Activated CD4-positive, alpha-beta T cell treated with anti-CD3 and anti-CD28 coated beads, Interleukin-10, Interleukin-2, amounts not matched to agents 100 ng/mL and 50 ng/mL, durations not matched to agents 16 hours and 8 hours (primary cell): ENCODE measurements around the gene ZBTB6.
"Not testable (repeated sequence)": the region's sequence is repeated elsewhere in the genome, so short reads cannot be mapped to it uniquely, and the experiment has no call there.

Experiments used
- DNase-seq: peaks from one replicate; pipeline ENCODE4 v3.0.0-alpha.2; 2020

ZBTB6 gene

DNA sequence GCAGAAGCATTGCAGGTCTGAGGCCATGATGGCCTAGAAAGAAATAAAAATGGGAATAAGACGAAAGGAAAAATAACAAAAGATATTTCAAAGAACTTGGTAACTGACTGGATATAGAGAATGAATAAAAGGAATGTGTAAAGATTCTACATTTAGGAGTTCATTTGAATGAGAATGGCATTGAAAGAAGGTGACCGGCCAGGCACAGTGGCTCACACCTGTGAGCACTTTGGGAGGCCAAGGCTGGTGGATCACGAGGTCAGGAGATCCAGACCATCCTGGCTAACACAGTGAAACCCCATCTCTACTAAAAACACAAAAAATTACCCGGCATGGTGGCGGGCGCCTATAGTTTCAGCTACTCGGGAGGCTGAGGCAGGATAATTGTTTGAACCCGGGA is 9.6 kb upstream of the ZBTB6 start:
- DNase-seq, result no peak

DNA sequence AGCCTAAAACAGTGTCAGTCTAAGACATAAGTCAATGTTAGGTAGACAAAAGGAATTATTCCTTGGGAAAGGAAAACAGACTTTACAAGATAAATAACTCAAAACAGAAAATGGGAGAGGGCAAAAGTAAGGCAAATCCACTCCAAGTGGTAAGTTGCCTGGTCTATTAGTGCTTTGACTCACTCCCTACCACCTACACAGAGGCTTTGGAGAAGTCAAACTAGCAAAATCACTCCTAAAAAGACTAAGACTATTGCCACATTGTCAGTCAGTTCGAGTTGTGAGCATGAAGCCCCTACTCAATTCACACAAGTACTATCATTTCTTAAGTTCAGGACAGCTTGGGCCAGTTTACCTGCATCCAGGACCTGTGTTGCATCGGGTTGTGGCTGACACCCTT is 5.2 kb upstream of the ZBTB6 start:
- DNase-seq, result no peak

DNA sequence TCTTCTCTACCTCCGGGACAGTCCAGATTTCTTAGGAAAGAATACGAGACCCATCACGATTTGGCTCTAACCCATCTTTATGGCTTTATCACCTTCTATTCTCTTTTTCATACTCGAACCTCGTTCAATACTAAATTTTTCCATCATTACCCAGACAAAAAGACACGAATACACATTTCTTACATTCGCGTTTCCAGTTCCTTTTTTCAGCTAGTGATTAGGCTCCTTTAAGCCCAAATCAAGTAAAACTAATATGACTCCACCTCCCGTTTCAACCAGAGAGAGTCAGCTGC is 506 bp downstream of the ZBTB6 start:
- DNase-seq, result no peak

DNA sequence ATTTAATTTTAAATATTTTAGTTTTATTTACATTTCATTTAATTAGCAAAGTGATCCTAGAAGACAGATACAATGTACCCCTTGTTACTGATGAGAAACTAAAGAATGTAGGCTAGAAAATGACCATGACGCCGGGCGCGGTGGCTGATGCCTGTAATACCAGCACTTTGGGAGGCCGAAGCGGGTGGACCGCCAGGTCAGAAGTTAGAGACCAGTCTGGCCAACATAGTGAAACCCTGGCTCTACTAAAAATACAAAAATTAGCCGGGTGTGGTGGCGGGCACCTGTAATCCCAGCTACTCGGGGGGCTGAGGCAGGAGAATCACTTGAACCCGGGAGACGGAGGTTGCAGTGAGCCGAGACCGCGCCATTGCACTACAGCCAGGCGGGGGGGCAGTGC is 7.0 kb downstream of the ZBTB6 start:
- not testable (repeated sequence) for DNase-seq

DNA sequence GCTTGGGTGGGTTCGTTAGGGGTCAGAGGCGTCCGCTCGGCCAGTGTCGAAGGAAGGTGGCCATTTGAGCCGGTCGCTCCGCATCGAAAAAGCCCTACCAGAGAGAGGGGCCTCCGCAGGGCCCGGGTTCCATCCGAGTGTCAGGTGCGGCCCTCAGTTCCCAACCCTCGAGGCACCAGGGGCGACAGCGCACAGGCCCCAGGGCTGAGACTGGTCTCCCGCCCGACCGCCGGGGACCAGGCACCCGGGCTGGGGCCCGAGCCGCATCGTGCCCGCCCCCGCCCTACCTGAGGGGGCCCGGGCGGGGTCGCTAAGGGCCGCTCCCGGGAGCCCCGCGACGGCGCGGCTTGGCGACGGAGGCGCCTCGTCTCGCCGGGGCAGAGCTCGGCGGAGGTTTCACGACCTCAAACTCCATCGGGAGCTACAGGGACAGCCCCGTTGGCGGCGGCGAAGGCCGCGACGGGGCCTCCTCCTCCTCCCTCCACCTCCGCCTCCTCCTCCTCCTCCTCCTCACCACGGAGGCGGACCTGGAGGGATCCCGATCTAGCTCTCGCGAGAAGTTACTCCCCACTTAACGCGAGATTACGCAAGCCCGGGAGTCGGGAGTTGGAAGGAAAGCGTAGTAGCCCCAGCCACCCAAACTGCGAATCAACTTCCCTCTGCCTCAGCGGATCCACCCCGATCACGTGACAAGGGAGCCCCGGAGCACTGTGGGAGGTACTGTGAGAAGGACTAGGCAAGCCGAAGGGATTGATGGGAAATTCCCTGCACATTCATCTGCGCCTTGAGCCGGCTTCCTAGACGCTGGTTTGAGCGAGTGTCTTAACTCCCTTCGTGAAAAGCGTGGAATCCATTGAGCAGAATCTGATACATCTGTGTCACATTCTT is 8.1 kb downstream of the ZBTB6 start, which contains the start of gene RC3H2:
RC3H2 (minus strand) TSS at position 537 of the 888 bp plus-strand sequence. CDS start 7,850 bp downstream, outside the sequence.
- peak; percentile 99 for DNase-seq

DNA sequence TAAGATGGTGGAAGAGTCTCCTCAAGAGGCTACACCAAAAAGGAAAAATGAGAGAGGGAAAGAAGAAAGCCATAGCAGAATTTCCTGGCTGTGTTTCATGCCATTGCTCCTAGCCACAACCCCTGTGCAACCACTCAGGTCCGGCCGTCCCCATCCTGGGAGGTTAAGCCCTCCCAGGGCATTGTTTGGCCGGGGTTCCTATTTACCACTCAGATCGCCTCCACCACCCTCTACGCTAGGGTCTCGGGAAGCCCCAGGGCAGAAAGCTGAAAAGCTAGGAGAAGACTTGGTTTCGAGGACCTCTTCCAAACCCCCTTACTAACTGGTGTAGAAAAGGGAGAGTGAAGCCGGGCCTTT is 8.7 kb downstream of the ZBTB6 start:
- peak; percentile 51 for DNase-seq

DNA sequence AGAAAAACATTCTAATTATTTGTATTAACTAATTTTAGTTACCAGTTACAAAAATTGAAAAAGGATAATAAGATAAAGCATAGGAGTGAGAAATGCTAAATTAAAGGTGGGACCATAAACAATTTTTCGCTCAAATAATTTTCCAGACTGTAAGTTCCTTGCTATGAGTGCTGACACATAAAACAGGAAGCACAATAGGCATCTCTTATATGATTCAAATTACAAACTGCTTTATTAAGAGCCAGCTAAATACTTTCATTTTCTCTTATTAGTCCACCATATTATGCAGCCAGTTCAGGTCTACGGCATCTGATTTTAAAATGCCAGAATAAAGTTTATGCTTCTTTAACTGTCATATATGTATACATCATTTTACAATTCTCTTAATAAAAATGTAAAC is 12.3 kb downstream of the ZBTB6 start:
- DNase-seq, result peak; percentile 31

DNA sequence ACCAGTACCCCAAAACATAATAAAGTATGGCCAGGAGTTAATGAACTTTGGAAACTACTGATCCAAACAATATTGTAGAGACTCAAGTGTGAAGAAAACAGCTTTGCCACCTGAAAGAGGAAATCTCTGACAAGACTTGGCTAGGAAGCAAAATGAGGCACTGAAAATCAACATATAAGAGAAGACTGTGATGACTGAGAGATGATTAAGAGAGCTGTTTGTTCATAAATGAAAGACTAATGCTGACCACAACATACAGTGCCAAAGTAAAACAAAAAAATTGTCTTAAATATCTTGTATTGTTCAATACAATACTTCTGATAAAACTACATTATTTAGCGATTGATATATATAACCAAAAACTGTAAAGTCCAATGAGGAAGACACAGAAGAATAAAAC is 15.2 kb downstream of the ZBTB6 start:
- no peak for DNase-seq

DNA sequence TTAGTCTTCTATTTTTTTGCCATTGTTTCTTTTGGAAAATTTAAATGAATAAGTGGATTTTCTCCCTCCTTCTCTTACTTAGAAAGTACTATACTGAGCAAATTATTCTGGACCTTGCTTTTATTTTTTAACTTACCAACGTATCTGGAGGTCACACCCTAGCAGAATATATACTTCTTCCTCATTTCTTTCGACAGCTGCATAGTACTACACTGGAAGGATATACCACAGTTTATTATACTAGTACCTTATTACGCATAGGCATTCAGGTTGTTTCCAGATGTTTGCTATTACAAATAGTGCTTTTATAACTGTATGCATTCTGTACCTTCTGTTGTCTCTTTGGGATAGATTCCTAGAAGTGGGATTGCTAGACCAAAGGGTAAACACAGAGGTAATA is 24.6 kb downstream of the ZBTB6 start:
- no peak for DNase-seq

DNA sequence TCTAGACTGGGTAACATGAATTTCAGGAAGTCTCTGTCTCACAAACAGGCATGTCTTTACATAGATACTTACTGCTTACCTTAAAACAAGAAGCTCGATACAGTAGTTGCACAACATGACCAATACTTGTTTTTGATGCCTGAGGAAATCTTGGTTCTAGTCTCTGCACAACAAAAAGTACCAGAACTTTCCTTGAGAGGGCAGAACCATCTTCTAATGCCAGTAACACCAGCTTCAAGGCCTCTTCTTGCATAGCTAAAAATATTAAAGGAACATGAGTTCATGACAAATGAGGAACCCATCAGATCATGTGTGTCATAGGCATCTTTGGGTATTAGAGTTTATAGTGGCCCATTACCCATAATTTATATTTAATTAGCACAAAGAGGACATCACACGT is 30.0 kb downstream of the ZBTB6 start:
- DNase-seq, result no peak

DNA sequence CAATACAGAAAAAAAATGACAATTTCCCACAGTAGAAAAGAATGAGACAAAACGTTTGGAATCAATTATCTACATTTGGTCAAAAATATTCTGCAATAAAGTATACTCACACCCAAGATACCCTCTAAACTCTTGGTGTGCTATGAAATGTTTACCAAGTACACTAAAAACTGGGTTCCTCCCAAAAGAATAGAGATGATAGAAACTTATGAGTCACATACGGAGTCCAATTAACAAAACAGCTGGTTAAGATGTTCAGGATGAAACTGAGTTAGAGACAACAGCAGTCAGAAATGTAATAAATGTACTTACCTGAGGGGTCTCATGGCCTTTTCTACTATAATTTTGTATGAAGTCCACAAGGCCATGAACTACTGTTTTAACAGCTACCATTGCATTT is 33.7 kb downstream of the ZBTB6 start:
- no peak for DNase-seq

DNA sequence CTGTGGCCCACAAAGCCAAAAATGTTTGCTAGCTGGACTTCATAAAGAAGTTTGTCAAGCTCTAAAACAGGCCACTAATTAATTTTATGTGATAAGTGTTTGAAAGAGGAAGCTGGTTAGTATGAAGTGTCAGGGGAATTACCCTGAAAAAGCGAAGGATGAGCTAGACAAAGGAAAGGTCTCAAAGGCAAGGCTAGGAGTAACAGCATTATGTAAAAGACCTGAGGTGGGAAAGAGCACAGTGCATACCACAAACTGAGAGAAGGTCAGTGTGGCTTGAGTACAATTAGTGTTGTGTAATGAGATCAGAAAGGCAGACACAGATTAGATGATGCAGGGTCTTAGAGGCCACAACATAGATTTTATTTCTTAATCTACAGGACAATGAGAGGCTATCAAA is 37.6 kb downstream of the ZBTB6 start:
- no peak for DNase-seq

DNA sequence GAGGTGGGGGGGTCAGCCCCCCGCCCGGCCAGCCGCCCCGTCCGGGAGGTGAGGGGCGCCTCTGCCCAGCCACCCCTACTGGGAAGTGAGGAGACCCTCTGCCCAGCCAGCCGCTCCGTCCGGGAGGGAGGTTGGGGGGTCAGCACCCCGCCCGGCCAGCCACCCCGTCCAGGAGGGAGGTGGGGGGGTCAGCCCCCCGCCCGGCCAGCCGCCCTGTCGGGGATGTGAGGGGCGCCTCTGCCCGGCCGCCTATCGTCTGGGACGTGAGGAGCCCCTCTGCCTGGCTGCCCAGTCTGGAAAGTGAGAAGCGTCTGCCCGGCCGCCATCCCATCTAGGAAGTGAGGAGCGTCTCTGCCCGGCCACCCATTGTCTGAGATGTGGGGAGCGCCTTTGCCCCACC is 45.8 kb downstream of the ZBTB6 start:
- not testable (repeated sequence) for DNase-seq

DNA sequence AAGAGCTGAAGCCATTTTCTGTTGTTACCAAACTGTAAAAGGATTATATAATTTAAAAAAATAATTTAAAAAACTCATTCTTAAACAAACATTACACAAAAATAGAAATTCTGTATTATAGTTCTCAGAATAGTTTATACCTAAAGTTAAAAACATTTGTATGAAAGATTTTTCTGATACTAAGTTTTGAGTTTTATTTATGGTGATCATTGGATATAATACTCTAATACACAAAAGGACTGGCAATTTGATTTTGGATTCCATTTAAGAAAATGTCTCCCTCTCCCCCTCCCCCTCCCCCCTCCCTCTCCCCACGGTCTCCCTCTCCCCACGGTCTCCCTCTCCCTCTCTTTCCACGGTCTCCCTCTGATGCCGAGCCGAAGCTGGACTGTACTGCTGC is 47.0 kb downstream of the ZBTB6 start:
- DNase-seq, result no peak

DNA sequence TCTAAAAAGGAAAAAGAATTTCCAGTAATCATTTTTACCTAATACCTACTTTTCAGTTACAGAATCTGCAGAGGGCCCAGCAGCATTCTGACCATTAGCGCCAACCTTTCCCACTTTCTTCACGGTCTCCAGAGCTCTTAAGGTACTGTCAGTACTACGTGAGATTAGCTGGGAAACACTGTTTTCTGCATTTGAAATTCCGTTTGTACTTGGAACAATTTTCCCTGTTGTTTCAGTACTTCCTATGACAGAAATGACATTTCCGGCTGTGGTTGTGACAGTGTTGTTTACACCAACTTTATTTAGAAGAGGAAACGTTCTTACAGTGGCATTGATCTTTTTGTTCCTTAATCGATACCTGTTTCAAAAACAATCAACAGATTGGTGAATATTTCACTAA is 47.8 kb downstream of the ZBTB6 start:
- no peak for DNase-seq

DNA sequence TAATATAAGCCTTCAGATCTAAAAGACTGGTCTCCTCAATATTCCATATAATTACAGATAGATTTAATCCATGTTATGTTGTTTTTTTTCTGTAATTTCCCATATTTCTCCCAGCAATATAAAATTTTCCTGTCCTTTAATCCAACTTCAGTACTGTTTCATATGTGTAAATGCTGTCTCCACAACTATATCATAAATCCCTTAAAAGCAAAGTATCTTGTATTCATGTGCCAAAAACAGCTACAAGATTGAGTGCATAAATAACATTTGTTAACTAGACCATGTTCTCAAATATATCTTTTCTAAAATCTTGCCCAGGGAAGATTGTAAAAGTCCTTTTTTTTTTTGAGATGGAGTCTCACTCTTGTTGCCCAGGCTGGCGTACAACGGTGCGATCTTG is 49.7 kb downstream of the ZBTB6 start:
- DNase-seq, result no peak

DNA sequence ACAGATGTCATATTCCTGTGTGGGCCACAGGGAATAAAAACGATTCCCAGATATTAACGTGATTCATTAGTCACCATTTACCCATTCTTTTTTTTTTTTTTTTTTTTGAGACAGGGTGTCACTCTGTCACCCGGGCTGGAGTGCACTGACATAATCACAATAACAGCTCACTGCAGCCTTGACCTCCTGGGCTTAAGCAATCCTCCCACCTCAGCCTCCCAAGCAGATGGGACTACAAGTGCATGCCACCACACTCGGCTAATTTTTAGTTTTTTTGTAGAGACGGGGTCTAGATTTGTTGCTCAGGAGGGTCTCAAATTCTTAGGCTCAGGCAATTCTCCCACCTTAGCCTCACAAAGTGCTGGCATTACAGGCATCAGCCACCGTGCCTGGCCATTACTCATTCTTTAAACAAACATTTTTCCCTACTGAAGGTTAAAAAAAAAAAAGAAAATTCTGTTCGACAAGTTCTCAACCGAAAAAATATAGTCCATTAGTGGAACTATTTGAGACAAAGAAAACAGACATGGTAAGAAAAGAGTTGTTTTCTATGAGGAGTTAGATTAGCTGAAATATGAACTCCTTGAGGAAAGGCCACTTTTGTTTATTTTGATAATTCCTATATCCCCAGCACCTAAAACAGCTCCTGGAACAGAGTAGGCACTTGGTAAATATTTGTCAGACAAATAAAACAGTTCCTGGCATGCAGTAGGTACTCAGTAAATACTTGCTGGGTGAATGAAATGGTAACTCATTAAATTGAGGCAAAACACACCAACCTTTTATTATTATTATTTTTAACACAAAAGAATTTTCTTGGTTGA is 52.6 kb downstream of the ZBTB6 start:
- no peak for DNase-seq
